Measurements from ENCODE around the gene WDR45B. TPM values are rescaled to one million over a fixed set of nuclear protein-coding genes. Genes with fewer than 3 reads are reported as not detected.

Gene WDR45B
- total and polyA plus RNA-seq, 2 donors (not counting 1 experiment from before 2014, with no cell fraction given) = 54.3 to 72.7 TPM

DNA sequence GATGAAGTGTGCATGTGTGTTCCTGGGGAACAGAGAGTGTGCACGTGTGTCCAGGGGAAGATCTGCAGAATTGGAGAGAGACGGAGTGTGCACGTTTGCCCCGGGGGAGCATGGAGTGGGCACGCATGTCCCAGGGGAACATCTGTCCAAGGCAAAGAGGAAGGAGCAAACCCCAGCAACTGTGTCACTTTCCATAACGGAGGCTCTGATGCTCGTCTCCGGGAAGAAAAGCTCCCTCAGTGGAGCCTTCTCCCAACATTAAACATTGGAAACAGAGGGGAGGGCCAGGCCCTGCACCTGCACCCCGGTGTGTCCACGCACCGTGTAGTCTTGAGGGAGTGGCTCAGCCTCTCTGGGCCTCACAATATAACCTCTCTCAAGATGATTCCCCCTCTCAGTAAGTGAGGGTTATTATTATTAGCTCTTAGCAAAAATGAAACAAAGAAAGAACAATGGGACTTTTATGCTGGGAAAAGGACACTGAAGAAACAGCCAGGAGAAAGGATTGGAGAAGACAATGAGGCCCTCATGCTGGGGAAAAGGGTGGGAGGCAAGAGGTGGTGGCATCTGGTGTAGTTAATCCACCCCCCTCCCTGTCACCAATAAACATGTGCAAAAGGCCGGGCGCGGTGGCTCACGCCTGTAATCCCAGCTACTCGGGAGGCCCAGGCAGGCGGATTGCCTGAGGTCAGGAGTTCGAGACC is 42.7 kb upstream of the WDR45B start:
- CTCF ChIA-PET = no interaction called here
- WGBS (ENCODE audit: insufficient coverage) = 81% methylated on average over 15 of the region's 18 CpGs
- no peak overlapping the region for H2AFZ ChIP-seq (ENCODE audit: insufficient read depth, low read depth, low read length, poor library complexity, severe bottlenecking)
- H3K9ac ChIP-seq (ENCODE audit: low read length) = no peak overlapping the region
- ATAC-seq (ENCODE audit: low read depth) = no peak
- H3K4me3 ChIP-seq (ENCODE audit: control extremely low read depth in 1 of 5, extremely low read depth in 1 of 5, insufficient read depth in 1 of 5, low read depth in 2 of 5, low read length in 4 of 5) = no peak overlapping the region
- Mint-ChIP-seq H3K27ac (no peak overlapping the region), H3K9me3 (ENCODE audit: insufficient read depth) (peaks cover 6% of the 10 kb centered on the region), H3K4me1 (no peaks in the 10 kb centered on the region), H3K27me3 (no peaks in the 10 kb centered on the region), H3K4me3 (no peak overlapping the region)
- no peak overlapping the region for H3K4me2 ChIP-seq (replicated peaks; ENCODE audit: low read depth, low read length, poor library complexity, severe bottlenecking)
- peaks cover 0 to 17% (median 7%) of the 10 kb centered on the region in 3 donors for H3K9me3 ChIP-seq (ENCODE audit: control extremely low read depth in 1 of 3, control insufficient read depth in 2 of 3, insufficient read depth in 1 of 3, low read length in 2 of 3)
- POLR2A ChIA-PET = no interaction called here
- H4K20me1 ChIP-seq (ENCODE audit: control insufficient read depth, insufficient read depth, low read length, poor library complexity, severe bottlenecking) = no peaks in the 10 kb centered on the region
- TF ChIP-seq, protein P1, sequence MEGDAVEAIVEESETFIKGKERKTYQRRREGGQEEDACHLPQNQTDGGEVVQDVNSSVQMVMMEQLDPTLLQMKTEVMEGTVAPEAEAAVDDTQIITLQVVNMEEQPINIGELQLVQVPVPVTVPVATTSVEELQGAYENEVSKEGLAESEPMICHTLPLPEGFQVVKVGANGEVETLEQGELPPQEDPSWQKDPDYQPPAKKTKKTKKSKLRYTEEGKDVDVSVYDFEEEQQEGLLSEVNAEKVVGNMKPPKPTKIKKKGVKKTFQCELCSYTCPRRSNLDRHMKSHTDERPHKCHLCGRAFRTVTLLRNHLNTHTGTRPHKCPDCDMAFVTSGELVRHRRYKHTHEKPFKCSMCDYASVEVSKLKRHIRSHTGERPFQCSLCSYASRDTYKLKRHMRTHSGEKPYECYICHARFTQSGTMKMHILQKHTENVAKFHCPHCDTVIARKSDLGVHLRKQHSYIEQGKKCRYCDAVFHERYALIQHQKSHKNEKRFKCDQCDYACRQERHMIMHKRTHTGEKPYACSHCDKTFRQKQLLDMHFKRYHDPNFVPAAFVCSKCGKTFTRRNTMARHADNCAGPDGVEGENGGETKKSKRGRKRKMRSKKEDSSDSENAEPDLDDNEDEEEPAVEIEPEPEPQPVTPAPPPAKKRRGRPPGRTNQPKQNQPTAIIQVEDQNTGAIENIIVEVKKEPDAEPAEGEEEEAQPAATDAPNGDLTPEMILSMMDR (IDR thresholded peaks at IDR 0.05) = no peak
- no peak for TF ChIP-seq EZH2 (IDR thresholded peaks at IDR 0.05; ENCODE audit: borderline replicate concordance, insufficient read depth, low read depth, low read length, poor library complexity, severe bottlenecking)
- no peak overlapping the region for H3K27ac ChIP-seq (ENCODE audit: low read length in 2 of 2)
- DNase-seq = no peak
- H3K36me3 ChIP-seq (replicated peaks in 1 of 2; ENCODE audit: control extremely low read depth in 1 of 2, control insufficient read depth in 1 of 2, extremely low read depth in 1 of 2, insufficient read depth in 2 of 2, low read length in 1 of 2) = no peaks in the 10 kb centered on the region
- no peaks in the 10 kb centered on the region for H3K27me3 ChIP-seq (replicated peaks in 1 of 4; ENCODE audit: control extremely low read depth in 1 of 4, control insufficient read depth in 3 of 4, insufficient read depth in 4 of 4, low read length in 3 of 4)
- H3K79me2 ChIP-seq (ENCODE audit: control insufficient read depth, insufficient read depth, low read length) = peaks cover 3% of the 10 kb centered on the region
- intact Hi-C loops (cut with micrococcal nuclease) = no loop called here
- no peaks in the 10 kb centered on the region for H3K4me1 ChIP-seq (ENCODE audit: control insufficient read depth in 2 of 2, insufficient read depth in 2 of 2, low read length in 2 of 2)

DNA sequence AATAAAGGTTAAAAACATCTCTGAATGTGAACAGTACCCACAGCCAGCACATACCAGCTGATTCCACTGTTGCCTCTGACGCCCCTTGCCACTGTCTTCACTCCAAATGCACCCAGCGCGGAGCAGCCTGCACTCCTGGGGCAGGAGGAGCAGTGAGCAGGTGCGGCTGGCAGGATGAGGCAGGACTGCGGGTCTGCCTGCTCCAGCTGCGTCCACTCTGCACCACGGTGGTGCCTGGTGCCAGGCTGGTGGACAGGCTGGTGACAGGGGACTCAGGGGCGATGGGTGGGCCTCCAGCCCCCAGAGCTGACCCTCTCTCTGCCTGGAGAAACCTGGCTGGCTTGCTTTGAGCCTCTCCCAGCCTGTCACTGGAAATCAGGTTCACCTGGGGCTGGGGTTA is 40.8 kb upstream of the WDR45B start:
- 93% methylated on average over 8 of the region's 8 CpGs for WGBS (ENCODE audit: insufficient coverage)
- no peak overlapping the region for H3K27ac Mint-ChIP-seq
- intact Hi-C loops (cut with micrococcal nuclease) = no loop called here
- Histone ChIP-seq H3K79me2 (ENCODE audit: control insufficient read depth, insufficient read depth, low read length) (peaks cover 3% of the 10 kb centered on the region), H4K20me1 (ENCODE audit: control insufficient read depth, insufficient read depth, low read length, poor library complexity, severe bottlenecking) (no peaks in the 10 kb centered on the region), H3K9ac (ENCODE audit: low read length) (no peak overlapping the region), H3K27me3 (replicated peaks in 1 of 4; ENCODE audit: control extremely low read depth in 1 of 4, control insufficient read depth in 3 of 4, insufficient read depth in 4 of 4, low read length in 3 of 4) (no peaks in the 10 kb centered on the region), H2AFZ (ENCODE audit: insufficient read depth, low read depth, low read length, poor library complexity, severe bottlenecking) (no peak overlapping the region), H3K9me3 (ENCODE audit: control extremely low read depth in 1 of 3, control insufficient read depth in 2 of 3, insufficient read depth in 1 of 3, low read length in 2 of 3) (peaks cover 0 to 3% (median 0%) of the 10 kb centered on the region in 3 donors), H3K4me3 (ENCODE audit: control extremely low read depth in 1 of 5, extremely low read depth in 1 of 5, insufficient read depth in 1 of 5, low read depth in 2 of 5, low read length in 4 of 5) (no peak overlapping the region), H3K4me1 (ENCODE audit: control insufficient read depth in 2 of 2, insufficient read depth in 2 of 2, low read length in 2 of 2) (no peaks in the 10 kb centered on the region), H3K4me2 (replicated peaks; ENCODE audit: low read depth, low read length, poor library complexity, severe bottlenecking) (no peak overlapping the region), H3K36me3 (replicated peaks in 1 of 2; ENCODE audit: control extremely low read depth in 1 of 2, control insufficient read depth in 1 of 2, extremely low read depth in 1 of 2, insufficient read depth in 2 of 2, low read length in 1 of 2) (no peaks in the 10 kb centered on the region), H3K27ac (ENCODE audit: low read length in 2 of 2) (no peak overlapping the region)
- H3K9me3 Mint-ChIP-seq (ENCODE audit: insufficient read depth) = no peaks in the 10 kb centered on the region
- POLR2A ChIA-PET = interaction anchor here (0.7 kb wide), 1 partner anchor 25 kb away, joined by 3 read pairs; no protein-coding TSS in a partner anchor
- H3K27me3 Mint-ChIP-seq = no peaks in the 10 kb centered on the region
- CTCF ChIA-PET = no interaction called here
- DNase-seq (no peak), ATAC-seq (ENCODE audit: low read depth) (no peak)
- TF ChIP-seq, protein P1 (IDR thresholded peaks at IDR 0.05) = no peak
- TF ChIP-seq EZH2 (IDR thresholded peaks at IDR 0.05; ENCODE audit: borderline replicate concordance, insufficient read depth, low read depth, low read length, poor library complexity, severe bottlenecking) = no peak
- H3K4me3 Mint-ChIP-seq = no peak overlapping the region
- no peaks in the 10 kb centered on the region for H3K4me1 Mint-ChIP-seq
